Stimulated activated naive B cell treated with anti-CD40 and anti-IgM and Interleukin-4, amounts not matched to agents 10 μg/mL and 1 μg/mL and 100 μg/mL, for 72 hours (primary cell): ENCODE data around the gene COPG2.
"Not testable (repeated sequence)": the region's sequence is repeated elsewhere in the genome, so short reads cannot be mapped to it uniquely, and the experiment has no call there.

Source experiments
- ATAC-seq, 2 donors: fragments of 150-1000 bp; cut with Tn5 transposase; replicated peaks; 2 replicates each; pipeline ENCODE4 v1.10.0; 2021; ENCODE audit warnings: moderate library complexity in 1 of 2
- DNase-seq: peaks from one replicate; pipeline ENCODE4 v3.0.0; 2021
- H3K27ac Mint-ChIP-seq: one replicate; pipeline ENCODE4 v1.8.0; 2022; ENCODE audit warnings: mild to moderate bottlenecking, mixed read lengths
- H3K27me3 Mint-ChIP-seq, 2 donors: one replicate each; pipeline ENCODE4 v1.8.0; 2022; ENCODE audit warnings: mixed read lengths in 2 of 2
- H3K36me3 Mint-ChIP-seq, 2 donors: one replicate each; pipeline ENCODE4 v1.8.0; 2022; ENCODE audit warnings: mixed read lengths in 2 of 2, mild to moderate bottlenecking in 1 of 2
- H3K4me1 Mint-ChIP-seq, 2 donors: one replicate each; pipeline ENCODE4 v1.8.0; 2022; ENCODE audit warnings: mixed read lengths in 2 of 2, mild to moderate bottlenecking in 1 of 2
- H3K4me3 Mint-ChIP-seq, 2 donors: one replicate each; pipeline ENCODE4 v1.8.0; 2022; ENCODE audit warnings: mild to moderate bottlenecking in 2 of 2, mixed read lengths in 2 of 2, moderate library complexity in 1 of 2
- H3K9me3 Mint-ChIP-seq, 2 donors: one replicate each; pipeline ENCODE4 v1.8.0; 2022; ENCODE audit warnings: mixed read lengths in 2 of 2, mild to moderate bottlenecking in 1 of 2

Gene COPG2

GRCh38 chr7:130523519-130524125 is 144.9 kb downstream of the COPG2 start:
- ATAC-seq: not testable (repeated sequence)

DNA sequence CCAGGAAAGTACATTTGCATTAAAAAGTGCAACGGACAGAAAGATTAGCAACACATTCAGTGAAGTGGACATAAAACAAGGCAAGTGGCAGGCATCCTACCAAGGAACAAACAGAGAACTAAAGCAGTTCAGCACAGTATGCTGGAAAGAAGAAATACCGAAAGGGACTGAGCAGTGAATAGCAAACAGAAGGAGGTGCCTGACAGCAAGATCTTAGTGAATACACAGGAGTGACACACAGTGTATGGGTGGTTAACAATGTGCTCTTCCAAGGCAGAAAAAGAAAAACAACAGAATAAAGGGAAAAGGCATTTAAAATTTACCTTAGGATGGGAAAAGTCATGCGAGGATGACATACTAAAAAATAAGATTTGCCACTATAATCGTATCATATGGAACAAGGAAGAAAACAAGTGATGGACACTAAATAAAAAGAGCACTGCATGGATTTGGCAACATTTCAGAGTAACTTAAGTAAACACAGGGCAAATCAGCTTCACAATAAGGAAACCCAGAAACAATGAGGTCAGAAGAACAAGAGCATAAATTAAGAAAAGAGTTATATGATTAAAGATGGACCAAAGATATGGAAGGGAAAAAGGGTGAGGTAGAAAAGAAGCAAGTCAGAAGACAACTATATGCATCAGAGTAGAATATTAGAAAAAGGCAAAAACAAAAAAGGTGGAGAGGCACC is 147.1 kb downstream of the COPG2 start:
- no peak for ATAC-seq
- H3K27ac Mint-ChIP-seq: no peak overlapping the region
- H3K9me3 Mint-ChIP-seq: no peaks in the 10 kb centered on the region
- no peak for DNase-seq
- H3K4me1 Mint-ChIP-seq: no peaks in the 10 kb centered on the region
- H3K36me3 Mint-ChIP-seq: no peaks in the 10 kb centered on the region
- no peak overlapping the region for H3K4me3 Mint-ChIP-seq
- H3K27me3 Mint-ChIP-seq: no peaks in the 10 kb centered on the region

More at GRCh38 chr7:130523519-130524125, 144.9 kb downstream of the COPG2 start:
- H3K9me3 Mint-ChIP-seq, H3K27me3 Mint-ChIP-seq, H3K4me3 Mint-ChIP-seq, H3K36me3 Mint-ChIP-seq, H3K27ac Mint-ChIP-seq, DNase-seq, H3K4me1 Mint-ChIP-seq: not testable (repeated sequence)

GRCh38 chr7:130515315-130516040 is 153.1 kb downstream of the COPG2 start:
- DNase-seq (no peak), ATAC-seq (no peak)
- no peaks in the 10 kb centered on the region for H3K36me3 Mint-ChIP-seq
- H3K27ac Mint-ChIP-seq: no peak overlapping the region
- no peaks in the 10 kb centered on the region for H3K9me3 Mint-ChIP-seq
- no peaks in the 10 kb centered on the region for H3K27me3 Mint-ChIP-seq
- no peaks in the 10 kb centered on the region for H3K4me1 Mint-ChIP-seq
- H3K4me3 Mint-ChIP-seq: no peak overlapping the region

- DNase-seq (no peak), ATAC-seq (no peak)
- Mint-ChIP-seq H3K36me3 (peaks cover 0 to 2% of the 10 kb centered on the region in 2 donors), H3K27ac (no peak overlapping the region), H3K4me1 (no peaks in the 10 kb centered on the region), H3K9me3 (no peaks in the 10 kb centered on the region), H3K27me3 (no peaks in the 10 kb centered on the region), H3K4me3 (no peak overlapping the region)
Observed at GRCh38 chr7:130513447-130513846, 155.1 kb downstream of the COPG2 start.

DNA sequence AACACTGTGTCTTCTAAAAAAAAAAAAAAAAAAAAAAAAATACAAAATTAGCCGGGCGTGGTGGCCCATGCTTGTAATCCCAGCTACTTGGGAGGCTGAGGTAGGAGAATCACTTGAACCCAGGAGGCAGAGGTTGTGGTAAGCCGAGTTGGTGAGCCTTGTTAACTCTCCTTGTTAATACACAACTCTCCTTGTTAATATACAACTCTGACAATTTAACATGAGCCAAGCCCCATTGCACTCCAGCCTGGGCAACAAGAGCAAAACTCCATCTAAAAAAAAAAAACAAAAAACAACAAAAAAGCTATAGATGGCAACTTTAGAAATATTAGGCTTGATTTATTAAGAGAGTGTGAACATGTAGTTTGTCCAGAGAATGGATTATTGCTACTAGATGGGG is 156.5 kb downstream of the COPG2 start:
- not testable (repeated sequence) for H3K4me1 Mint-ChIP-seq, H3K27ac Mint-ChIP-seq, H3K36me3 Mint-ChIP-seq, ATAC-seq, H3K27me3 Mint-ChIP-seq, H3K9me3 Mint-ChIP-seq, DNase-seq, H3K4me3 Mint-ChIP-seq

DNA sequence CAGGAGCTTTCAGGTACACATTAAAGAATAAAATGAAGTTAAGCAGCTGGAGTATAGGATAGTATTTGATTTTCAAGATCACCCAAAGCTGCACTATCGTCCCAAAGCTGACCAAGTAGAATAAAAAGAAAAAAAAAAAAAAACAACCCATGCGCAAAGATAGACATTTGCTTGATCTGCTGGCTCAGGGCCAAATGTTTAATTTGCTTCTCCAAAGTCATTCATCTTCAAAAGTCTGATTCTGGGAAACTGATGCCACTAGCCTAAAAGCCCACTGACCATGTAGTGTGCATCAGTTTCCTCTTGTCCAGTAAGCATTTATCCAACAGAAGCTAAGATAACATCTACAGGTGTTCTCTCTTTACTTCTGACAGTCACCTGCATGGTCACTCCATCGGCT is 162.2 kb downstream of the COPG2 start:
- Mint-ChIP-seq H3K36me3 (peaks cover 18 to 35% of the 10 kb centered on the region in 2 donors), H3K4me3 (no peak overlapping the region), H3K27ac (no peak overlapping the region), H3K9me3 (no peaks in the 10 kb centered on the region), H3K27me3 (no peaks in the 10 kb centered on the region), H3K4me1 (no peaks in the 10 kb centered on the region)
- ATAC-seq (no peak), DNase-seq (no peak)

- no peak for DNase-seq
- no peak for ATAC-seq
Observed at GRCh38 chr7:130505753-130506152, 162.8 kb downstream of the COPG2 start.

GRCh38 chr7:130500910-130501309 is 167.6 kb downstream of the COPG2 start:
- ATAC-seq (no peak), DNase-seq (no peak)
- Mint-ChIP-seq H3K36me3 (peaks cover 12 to 40% of the 10 kb centered on the region in 2 donors), H3K9me3 (no peaks in the 10 kb centered on the region), H3K4me3 (no peak overlapping the region), H3K27me3 (no peaks in the 10 kb centered on the region), H3K27ac (peak overlapping the region; percentile 20), H3K4me1 (no peaks in the 10 kb centered on the region)

More at GRCh38 chr7:130505753-130506152, 162.8 kb downstream of the COPG2 start:
- Mint-ChIP-seq H3K4me1 (no peaks in the 10 kb centered on the region), H3K27me3 (no peaks in the 10 kb centered on the region), H3K9me3 (no peaks in the 10 kb centered on the region), H3K36me3 (peaks cover 18 to 35% of the 10 kb centered on the region in 2 donors), H3K27ac (no peak overlapping the region), H3K4me3 (no peak overlapping the region)

DNA sequence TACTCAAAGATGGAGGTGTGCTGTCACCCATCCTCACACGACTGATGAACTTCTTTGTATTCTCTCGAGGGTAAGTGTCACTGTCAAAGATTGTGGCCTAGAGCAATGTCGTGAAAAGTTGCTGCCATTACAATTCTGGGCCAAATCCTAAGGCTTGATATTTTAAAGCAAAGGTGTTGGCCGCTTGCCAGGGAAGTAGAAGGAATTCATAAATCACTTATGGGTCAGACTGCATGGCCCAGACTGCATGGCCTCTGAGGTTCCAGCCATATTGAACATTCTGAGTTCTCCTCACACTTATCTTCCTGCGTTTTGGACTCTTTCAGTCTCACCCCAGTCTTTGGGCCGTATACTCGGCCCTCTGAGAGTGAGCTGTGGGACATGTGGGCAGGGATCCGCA is 168.1 kb downstream of the COPG2 start:
- Mint-ChIP-seq H3K4me1 (no peaks in the 10 kb centered on the region), H3K27ac (peak overlapping the region; percentile 20)
- no peak for ATAC-seq

DNA sequence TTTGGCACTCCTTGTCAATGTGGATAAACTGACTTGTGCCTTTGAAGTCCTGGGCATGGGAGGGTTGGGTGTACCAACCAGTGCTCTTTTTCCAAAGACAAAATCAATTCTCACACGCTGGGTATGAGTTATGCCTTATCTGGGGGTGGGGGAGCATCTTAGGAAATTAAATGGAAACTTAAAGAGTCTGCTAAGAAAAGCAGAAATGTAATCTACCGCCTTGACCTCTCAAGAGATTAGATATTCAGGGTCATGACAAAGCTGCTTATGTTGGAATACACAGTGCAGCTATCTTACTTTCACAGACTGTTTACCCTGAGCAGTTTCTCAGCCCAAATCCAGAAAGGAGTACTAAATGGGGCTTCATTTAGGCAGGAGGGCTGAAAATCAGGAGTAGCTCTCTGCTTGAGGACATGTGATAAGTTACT is 174.1 kb downstream of the COPG2 start:
- Mint-ChIP-seq H3K9me3 (peaks cover 0 to 2% of the 10 kb centered on the region in 2 donors), H3K36me3 (peaks cover 5 to 12% of the 10 kb centered on the region in 2 donors), H3K4me3 (no peak overlapping the region), H3K4me1 (peaks cover 15 to 35% of the 10 kb centered on the region in 2 donors), H3K27ac (no peak overlapping the region), H3K27me3 (peaks cover 18 to 32% of the 10 kb centered on the region in 2 donors)
- ATAC-seq (no peak), DNase-seq (no peak)

More for the DNA sequence above, 168.1 kb downstream of the COPG2 start:
- no peak overlapping the region for H3K4me3 Mint-ChIP-seq
- no peaks in the 10 kb centered on the region for H3K9me3 Mint-ChIP-seq
- H3K27me3 Mint-ChIP-seq: no peaks in the 10 kb centered on the region
- peaks cover 12 to 40% of the 10 kb centered on the region in 2 donors for H3K36me3 Mint-ChIP-seq
- DNase-seq: no peak

DNA sequence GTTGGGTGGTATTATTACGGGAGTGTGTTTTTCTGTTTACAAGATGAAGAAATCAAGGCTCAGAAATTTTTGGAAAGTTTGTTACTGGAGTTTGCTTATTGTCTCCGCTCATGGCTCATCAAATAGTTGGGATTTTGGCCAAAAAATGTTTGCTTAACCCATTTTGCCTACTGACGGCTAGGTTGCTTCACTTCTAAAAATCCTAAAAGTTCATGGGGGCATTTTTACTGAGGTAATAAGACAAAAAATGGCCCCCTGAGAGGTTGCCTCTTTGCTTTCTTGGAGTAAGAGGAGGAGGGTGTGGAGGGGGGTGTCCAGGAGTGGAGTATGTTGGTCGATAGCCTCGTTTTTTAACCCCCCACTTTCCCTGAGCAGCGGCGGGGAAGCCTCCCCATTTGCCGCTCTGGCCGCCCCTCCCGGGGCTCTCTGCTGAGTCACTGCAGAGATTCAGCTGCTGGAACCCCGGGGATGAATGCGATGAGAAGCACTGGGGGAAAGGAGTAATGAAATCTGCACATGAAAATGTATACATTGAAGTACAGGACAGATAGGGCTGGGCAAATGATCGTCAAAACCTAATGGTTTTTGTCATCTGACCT is 175.2 kb downstream of the COPG2 start:
- H3K36me3 Mint-ChIP-seq: peaks cover 5 to 12% of the 10 kb centered on the region in 2 donors
- ATAC-seq: no peak
- H3K27ac Mint-ChIP-seq: peak overlapping the region; percentile 69
- no peak for DNase-seq
- peaks cover 18 to 32% of the 10 kb centered on the region in 2 donors for H3K27me3 Mint-ChIP-seq
- H3K9me3 Mint-ChIP-seq: peaks cover 0 to 2% of the 10 kb centered on the region in 2 donors
- peak overlapping the region; percentile 26 to 61 for H3K4me3 Mint-ChIP-seq
- H3K4me1 Mint-ChIP-seq: peaks cover 15 to 35% of the 10 kb centered on the region in 2 donors

DNA sequence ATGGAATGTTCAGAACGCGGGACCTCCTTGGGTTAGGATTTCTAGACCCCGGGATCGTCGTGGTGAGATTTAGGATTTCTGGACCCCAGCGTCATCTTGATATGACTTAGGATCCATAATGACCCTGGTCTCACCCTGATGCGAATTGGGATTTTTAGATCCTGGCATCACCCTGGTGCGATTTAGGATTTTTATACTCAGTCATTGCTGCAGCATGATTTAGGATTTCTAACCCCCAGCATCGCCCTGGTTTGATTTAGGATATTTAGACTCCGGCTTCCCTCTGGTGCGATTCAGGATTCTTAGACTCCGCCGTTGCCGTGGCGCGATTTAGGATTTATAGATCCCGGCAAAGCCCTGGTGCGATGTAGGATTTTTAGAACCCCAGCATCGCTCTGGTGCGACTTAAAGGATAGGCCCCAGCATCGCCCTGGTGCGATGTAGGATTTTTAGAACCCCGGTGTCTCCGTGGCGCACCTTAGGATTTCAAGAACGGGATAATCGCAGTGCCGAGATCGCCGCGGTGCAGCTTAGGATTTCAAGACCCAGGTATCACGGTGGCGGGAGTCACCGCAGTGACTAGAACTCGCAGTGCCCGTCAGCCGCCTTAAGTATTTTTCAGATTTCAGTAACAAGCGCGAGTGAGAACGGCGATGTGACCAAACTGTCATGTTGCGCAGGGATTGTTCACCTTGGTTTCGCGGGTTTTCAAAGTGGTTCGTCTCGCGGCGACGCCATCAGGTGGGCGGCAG is 175.8 kb downstream of the COPG2 start:
- Mint-ChIP-seq H3K36me3 (peaks cover 2 to 6% of the 10 kb centered on the region in 2 donors), H3K27me3 (peaks cover 18 to 32% of the 10 kb centered on the region in 2 donors), H3K27ac (peak overlapping the region; percentile 69), H3K4me1 (peaks cover 15 to 35% of the 10 kb centered on the region in 2 donors), H3K4me3 (peak overlapping the region; percentile 26 to 61), H3K9me3 (peaks cover 0 to 2% of the 10 kb centered on the region in 2 donors)
- DNase-seq (no peak), ATAC-seq (no peak)

GRCh38 chr7:130491841-130492522 is 176.6 kb downstream of the COPG2 start, which contains the start of gene MEST:
MEST (plus strand) TSS chr7:130492085; CDS start chr7:130492314, 229 bp downstream.
- peaks cover 18 to 36% of the 10 kb centered on the region in 2 donors for H3K27me3 Mint-ChIP-seq
- H3K36me3 Mint-ChIP-seq: peaks cover 0 to 4% of the 10 kb centered on the region in 2 donors
- DNase-seq (no peak), ATAC-seq (peak in 1 of 2 donors; percentile 34)
- H3K27ac Mint-ChIP-seq: peak within 1 kb of the TSS; percentile 69
- peak within 1 kb of the TSS; percentile 76 to 78 for H3K4me3 Mint-ChIP-seq
- H3K9me3 Mint-ChIP-seq: peaks cover 0 to 2% of the 10 kb centered on the region in 2 donors
- H3K4me1 Mint-ChIP-seq: peaks cover 18 to 38% of the 10 kb centered on the region in 2 donors
